IPS-NIHi7 (cell line): ENCODE data around the gene PXDC1.

Experiments
- DNase-seq: peaks from one replicate; pipeline ENCODE4 v3.0.0; 2012; ENCODE audit warnings: mixed read lengths; ENCODE audit errors: extremely low spot score

PXDC1 gene

GRCh38 chr6:3747100-3747737 lies 4.3 kb downstream of the PXDC1 start:
- DNase-seq = no peak

- no peak for DNase-seq
Observed at GRCh38 chr6:3746696-3747095, 4.8 kb downstream of the PXDC1 start.

GRCh38 chr6:3746119-3746691 lies 5.3 kb downstream of the PXDC1 start:
- DNase-seq = no peak

GRCh38 chr6:3745566-3746118 lies 5.9 kb downstream of the PXDC1 start:
- no peak for DNase-seq

GRCh38 chr6:3744901-3745470 lies 6.5 kb downstream of the PXDC1 start:
- DNase-seq = no peak

GRCh38 chr6:3744211-3744900 lies 7.2 kb downstream of the PXDC1 start:
- no peak for DNase-seq

- DNase-seq = no peak
Observed at GRCh38 chr6:3743541-3743940, 8.0 kb downstream of the PXDC1 start.

- peak; percentile 86 for DNase-seq
Observed at GRCh38 chr6:3742426-3743344, 8.8 kb downstream of the PXDC1 start.

GRCh38 chr6:3742076-3742425 lies 9.5 kb downstream of the PXDC1 start:
- no peak for DNase-seq

GRCh38 chr6:3741477-3741871 lies 10.0 kb downstream of the PXDC1 start:
- DNase-seq = no peak

GRCh38 chr6:3740551-3741476 lies 10.7 kb downstream of the PXDC1 start:
- no peak for DNase-seq

- DNase-seq = no peak
Observed at GRCh38 chr6:3739311-3739897, 12.1 kb downstream of the PXDC1 start.

- no peak for DNase-seq
Observed at GRCh38 chr6:3738381-3739131, 13.0 kb downstream of the PXDC1 start.

- no peak for DNase-seq
Observed at GRCh38 chr6:3737831-3738210, 13.7 kb downstream of the PXDC1 start.

- DNase-seq = no peak
Observed at GRCh38 chr6:3737149-3737830, 14.2 kb downstream of the PXDC1 start.

GRCh38 chr6:3735029-3735605 lies 16.4 kb downstream of the PXDC1 start:
- no peak for DNase-seq

GRCh38 chr6:3734023-3734422 lies 17.5 kb downstream of the PXDC1 start:
- DNase-seq = no peak

GRCh38 chr6:3733321-3733925 lies 18.1 kb downstream of the PXDC1 start:
- no peak for DNase-seq
